Liver (tissue), 3 donors: ENCODE measurements around the gene ALPI.

Experiments
- FOXA1 ChIP-seq: IDR thresholded peaks from 2 replicates; pipeline ENCODE4 v1.6.1; 2016; ENCODE audit warnings: antibody characterized with exemption
- FOXA2 ChIP-seq: IDR thresholded peaks from 2 replicates; pipeline ENCODE4 v1.6.1; 2016; ENCODE audit warnings: antibody characterized with exemption
- GABPA ChIP-seq, 2 donors: IDR thresholded peaks in 1 of 2; conservative IDR thresholded peaks in 1 of 2; 2 replicates each; pipeline ENCODE4 v1.6.1; 2016; ENCODE audit warnings: antibody characterized with exemption in 2 of 2, mild to moderate bottlenecking in 1 of 2, moderate library complexity in 1 of 2
- HNF4G ChIP-seq: IDR thresholded peaks from 2 replicates; pipeline ENCODE4 v1.6.1; 2016; ENCODE audit warnings: antibody characterized with exemption
- JUND ChIP-seq, 2 donors: IDR thresholded peaks; 2 replicates each; pipeline ENCODE4 v1.6.1; 2016; ENCODE audit warnings: antibody characterized with exemption in 2 of 2
- NR2F2 ChIP-seq: IDR thresholded peaks from 2 replicates; pipeline ENCODE4 v1.6.1; 2016; ENCODE audit warnings: antibody characterized with exemption
- RAD21 ChIP-seq, 2 donors: IDR thresholded peaks; 2 replicates each; pipeline ENCODE4 v1.6.1; 2016; ENCODE audit warnings: antibody characterized with exemption in 2 of 2, mild to moderate bottlenecking in 2 of 2
- RXRA ChIP-seq, 2 donors: IDR thresholded peaks; 2 replicates each; pipeline ENCODE4 v1.6.1; 2017 to 2018; ENCODE audit warnings: antibody characterized with exemption in 2 of 2, mild to moderate bottlenecking in 1 of 2
- TAF1 ChIP-seq: conservative IDR thresholded peaks from 2 replicates; pipeline ENCODE4 v1.6.1; 2016; ENCODE audit warnings: antibody characterized with exemption, mild to moderate bottlenecking
- TF ChIP-seq, protein P1 (sequence below): IDR thresholded peaks from 2 replicates; pipeline ENCODE4 v1.6.1; 2016; ENCODE audit warnings: antibody characterized with exemption
- TF ChIP-seq, protein P2 (sequence below): fragments of 150-350 bp; IDR thresholded peaks from 2 replicates; pipeline ENCODE4 v1.5.1; 2017; ENCODE audit warnings: improper control_type of control experiment, low read depth, low read length; ENCODE audit not compliant: missing input control
- TF ChIP-seq, protein P3 (sequence below): IDR thresholded peaks from 2 replicates; pipeline ENCODE4 v1.6.1; 2016; ENCODE audit warnings: antibody characterized with exemption, mild to moderate bottlenecking
- TF ChIP-seq, protein P4 (sequence below): IDR thresholded peaks from 2 replicates; pipeline ENCODE4 v1.6.1; 2016; ENCODE audit warnings: antibody characterized with exemption
- donor health status: healthy.
- donor health status: healthy.

DNA sequence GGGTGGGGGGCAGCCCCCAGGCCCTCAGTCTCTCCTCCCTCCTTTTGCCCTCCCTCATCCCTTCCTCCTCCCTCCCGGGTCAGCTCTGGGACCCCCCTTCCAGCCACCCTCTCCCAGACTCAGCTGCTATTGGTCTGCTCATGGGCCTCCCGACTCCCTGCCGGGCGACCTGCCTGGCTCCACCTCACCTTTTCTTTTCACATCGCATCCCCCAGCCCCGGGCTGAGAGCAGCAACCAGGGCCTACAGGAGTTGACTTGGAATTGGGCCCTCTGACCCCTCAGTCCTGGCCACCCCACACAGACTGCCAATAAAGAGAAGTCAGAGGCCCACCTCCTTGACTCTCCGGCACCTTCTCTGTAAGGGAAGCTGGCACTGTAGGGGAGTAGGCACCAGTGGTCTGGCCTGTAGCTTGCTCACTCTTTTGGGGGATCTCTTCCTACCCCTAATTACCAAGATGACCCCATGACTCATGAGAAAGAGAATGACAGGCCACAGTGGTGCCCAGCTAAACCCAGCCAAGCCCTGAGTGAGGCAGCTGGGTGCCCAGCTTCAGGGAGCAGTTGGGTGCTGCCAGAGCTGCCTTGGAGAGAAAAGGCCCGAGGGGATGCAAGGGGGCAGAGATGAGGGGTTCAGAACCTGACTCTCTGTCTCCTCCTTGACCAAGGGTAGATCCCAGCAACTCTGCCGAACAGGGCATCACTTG, 33.7 kb downstream of the ALPI start:
- TF ChIP-seq TAF1 (no peak), FOXA1 (no peak), RAD21 (IDR thresholded peaks at IDR 0.05) (no peak), JUND (IDR thresholded peaks at IDR 0.05) (no peak), NR2F2 (no peak), FOXA2 (no peak), HNF4G (no peak), RXRA (IDR thresholded peaks at IDR 0.05) (no peak), GABPA (IDR thresholded peaks at IDR 0.05 in 1 of 2, conservative IDR thresholded peaks at IDR 0.05 in 1 of 2) (no peak)
- TF ChIP-seq, protein P1, sequence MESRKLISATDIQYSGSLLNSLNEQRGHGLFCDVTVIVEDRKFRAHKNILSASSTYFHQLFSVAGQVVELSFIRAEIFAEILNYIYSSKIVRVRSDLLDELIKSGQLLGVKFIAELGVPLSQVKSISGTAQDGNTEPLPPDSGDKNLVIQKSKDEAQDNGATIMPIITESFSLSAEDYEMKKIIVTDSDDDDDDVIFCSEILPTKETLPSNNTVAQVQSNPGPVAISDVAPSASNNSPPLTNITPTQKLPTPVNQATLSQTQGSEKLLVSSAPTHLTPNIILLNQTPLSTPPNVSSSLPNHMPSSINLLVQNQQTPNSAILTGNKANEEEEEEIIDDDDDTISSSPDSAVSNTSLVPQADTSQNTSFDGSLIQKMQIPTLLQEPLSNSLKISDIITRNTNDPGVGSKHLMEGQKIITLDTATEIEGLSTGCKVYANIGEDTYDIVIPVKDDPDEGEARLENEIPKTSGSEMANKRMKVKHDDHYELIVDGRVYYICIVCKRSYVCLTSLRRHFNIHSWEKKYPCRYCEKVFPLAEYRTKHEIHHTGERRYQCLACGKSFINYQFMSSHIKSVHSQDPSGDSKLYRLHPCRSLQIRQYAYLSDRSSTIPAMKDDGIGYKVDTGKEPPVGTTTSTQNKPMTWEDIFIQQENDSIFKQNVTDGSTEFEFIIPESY = no peak
- TF ChIP-seq, protein P2, sequence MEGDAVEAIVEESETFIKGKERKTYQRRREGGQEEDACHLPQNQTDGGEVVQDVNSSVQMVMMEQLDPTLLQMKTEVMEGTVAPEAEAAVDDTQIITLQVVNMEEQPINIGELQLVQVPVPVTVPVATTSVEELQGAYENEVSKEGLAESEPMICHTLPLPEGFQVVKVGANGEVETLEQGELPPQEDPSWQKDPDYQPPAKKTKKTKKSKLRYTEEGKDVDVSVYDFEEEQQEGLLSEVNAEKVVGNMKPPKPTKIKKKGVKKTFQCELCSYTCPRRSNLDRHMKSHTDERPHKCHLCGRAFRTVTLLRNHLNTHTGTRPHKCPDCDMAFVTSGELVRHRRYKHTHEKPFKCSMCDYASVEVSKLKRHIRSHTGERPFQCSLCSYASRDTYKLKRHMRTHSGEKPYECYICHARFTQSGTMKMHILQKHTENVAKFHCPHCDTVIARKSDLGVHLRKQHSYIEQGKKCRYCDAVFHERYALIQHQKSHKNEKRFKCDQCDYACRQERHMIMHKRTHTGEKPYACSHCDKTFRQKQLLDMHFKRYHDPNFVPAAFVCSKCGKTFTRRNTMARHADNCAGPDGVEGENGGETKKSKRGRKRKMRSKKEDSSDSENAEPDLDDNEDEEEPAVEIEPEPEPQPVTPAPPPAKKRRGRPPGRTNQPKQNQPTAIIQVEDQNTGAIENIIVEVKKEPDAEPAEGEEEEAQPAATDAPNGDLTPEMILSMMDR = no peak
- TF ChIP-seq, protein P3, sequence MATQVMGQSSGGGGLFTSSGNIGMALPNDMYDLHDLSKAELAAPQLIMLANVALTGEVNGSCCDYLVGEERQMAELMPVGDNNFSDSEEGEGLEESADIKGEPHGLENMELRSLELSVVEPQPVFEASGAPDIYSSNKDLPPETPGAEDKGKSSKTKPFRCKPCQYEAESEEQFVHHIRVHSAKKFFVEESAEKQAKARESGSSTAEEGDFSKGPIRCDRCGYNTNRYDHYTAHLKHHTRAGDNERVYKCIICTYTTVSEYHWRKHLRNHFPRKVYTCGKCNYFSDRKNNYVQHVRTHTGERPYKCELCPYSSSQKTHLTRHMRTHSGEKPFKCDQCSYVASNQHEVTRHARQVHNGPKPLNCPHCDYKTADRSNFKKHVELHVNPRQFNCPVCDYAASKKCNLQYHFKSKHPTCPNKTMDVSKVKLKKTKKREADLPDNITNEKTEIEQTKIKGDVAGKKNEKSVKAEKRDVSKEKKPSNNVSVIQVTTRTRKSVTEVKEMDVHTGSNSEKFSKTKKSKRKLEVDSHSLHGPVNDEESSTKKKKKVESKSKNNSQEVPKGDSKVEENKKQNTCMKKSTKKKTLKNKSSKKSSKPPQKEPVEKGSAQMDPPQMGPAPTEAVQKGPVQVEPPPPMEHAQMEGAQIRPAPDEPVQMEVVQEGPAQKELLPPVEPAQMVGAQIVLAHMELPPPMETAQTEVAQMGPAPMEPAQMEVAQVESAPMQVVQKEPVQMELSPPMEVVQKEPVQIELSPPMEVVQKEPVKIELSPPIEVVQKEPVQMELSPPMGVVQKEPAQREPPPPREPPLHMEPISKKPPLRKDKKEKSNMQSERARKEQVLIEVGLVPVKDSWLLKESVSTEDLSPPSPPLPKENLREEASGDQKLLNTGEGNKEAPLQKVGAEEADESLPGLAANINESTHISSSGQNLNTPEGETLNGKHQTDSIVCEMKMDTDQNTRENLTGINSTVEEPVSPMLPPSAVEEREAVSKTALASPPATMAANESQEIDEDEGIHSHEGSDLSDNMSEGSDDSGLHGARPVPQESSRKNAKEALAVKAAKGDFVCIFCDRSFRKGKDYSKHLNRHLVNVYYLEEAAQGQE = no peak
- TF ChIP-seq, protein P4, sequence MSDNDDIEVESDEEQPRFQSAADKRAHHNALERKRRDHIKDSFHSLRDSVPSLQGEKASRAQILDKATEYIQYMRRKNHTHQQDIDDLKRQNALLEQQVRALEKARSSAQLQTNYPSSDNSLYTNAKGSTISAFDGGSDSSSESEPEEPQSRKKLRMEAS = no peak
